ENCODE measurements around the gene HOXA2. TPM values are rescaled to one million over a fixed set of nuclear protein-coding genes. Genes with fewer than 3 reads are reported as not detected.

HOXA2 gene
- polyA plus RNA-seq, 1 donor (not counting 4 experiments of a cell fraction or from before 2014, with no cell fraction given) = 0.71 TPM

DNA sequence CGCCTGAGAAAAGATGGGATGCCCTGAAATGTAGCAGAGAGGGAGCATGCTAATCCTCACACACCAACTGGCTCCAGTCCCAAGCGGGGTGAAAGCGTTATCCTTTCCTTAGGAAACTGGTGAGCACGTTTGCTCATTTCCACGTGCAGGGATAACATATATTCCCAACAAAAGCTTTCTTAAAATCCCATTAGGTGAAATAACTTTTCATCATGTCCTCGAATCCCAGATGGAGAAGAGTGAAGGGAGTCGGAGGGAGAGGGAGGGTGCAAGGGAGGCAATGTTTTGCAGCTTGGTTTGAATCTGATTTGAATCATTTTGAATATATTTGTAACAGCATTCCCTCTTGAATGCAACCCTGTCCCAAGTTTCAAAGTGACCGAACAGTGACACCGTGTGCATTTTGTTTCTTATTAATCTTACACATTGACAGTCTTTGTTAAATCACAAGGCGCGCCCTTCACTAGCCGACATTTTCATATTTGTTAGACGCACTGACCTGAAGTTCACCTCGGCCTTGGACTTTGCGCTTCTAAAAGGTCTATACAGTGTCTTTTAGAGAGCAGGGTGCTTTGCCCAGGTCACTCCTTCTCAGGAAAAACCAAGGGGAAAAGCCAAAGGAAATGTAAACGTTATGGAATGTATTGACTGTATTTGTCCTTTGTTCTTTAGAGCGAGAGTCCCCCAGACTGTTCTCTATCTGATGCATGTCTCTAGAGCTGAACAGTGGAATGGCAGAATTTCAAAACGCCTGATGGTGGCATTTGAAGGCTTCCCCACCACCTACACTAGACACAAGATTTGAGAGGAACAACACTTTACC is 31.1 kb upstream of the HOXA2 start:
- Histone ChIP-seq H2AFZ (ENCODE audit: control insufficient read depth, low read length) (no peak overlapping the region), H3K4me2 (ENCODE audit: control insufficient read depth, extremely low read depth, insufficient read depth, low read depth, low read length) (peak overlapping the region; percentile 30), H3K27ac (ENCODE audit: control insufficient read depth, insufficient read depth, low read length) (peak overlapping the region; percentile 73), H3K27me3 (ENCODE audit: control insufficient read depth, extremely low read depth, insufficient read depth, low read length) (no peaks in the 10 kb centered on the region), H3K36me3 (ENCODE audit: control insufficient read depth in 2 of 2, extremely low read depth in 1 of 2, insufficient read depth in 2 of 2, low read length in 2 of 2) (peaks cover 0 to under 1% of the 10 kb centered on the region in 2 experiments), H3K4me1 (ENCODE audit: control insufficient read depth, extremely low read depth, insufficient read depth, low read length) (peaks cover 44% of the 10 kb centered on the region), H3K79me2 (ENCODE audit: control insufficient read depth, insufficient read depth, low read length) (peaks cover 13% of the 10 kb centered on the region), H4K20me1 (ENCODE audit: control insufficient read depth, extremely low read depth, insufficient read depth, low read length) (no peaks in the 10 kb centered on the region), H3K9me1 (ENCODE audit: control insufficient read depth, extremely low read depth, insufficient read depth, low read length) (no peaks in the 10 kb centered on the region), H3K9ac (ENCODE audit: control insufficient read depth, extremely low read depth, insufficient read depth, low read length) (peak overlapping the region; percentile 45), H3K4me3 (ENCODE audit: control insufficient read depth in 2 of 3, extremely low read depth in 1 of 3, insufficient read depth in 2 of 3, low read depth in 1 of 3, low read length in 3 of 3) (no peak overlapping the region), H3K9me3 (ENCODE audit: control insufficient read depth, low read depth, low read length) (no peaks in the 10 kb centered on the region)
- DNase-seq (ENCODE audit: low read depth, low spot score) = no peak
- TF ChIP-seq EZH2 (IDR thresholded peaks at IDR 0.05; ENCODE audit: low read length) = no peak
- TF ChIP-seq, protein P1, sequence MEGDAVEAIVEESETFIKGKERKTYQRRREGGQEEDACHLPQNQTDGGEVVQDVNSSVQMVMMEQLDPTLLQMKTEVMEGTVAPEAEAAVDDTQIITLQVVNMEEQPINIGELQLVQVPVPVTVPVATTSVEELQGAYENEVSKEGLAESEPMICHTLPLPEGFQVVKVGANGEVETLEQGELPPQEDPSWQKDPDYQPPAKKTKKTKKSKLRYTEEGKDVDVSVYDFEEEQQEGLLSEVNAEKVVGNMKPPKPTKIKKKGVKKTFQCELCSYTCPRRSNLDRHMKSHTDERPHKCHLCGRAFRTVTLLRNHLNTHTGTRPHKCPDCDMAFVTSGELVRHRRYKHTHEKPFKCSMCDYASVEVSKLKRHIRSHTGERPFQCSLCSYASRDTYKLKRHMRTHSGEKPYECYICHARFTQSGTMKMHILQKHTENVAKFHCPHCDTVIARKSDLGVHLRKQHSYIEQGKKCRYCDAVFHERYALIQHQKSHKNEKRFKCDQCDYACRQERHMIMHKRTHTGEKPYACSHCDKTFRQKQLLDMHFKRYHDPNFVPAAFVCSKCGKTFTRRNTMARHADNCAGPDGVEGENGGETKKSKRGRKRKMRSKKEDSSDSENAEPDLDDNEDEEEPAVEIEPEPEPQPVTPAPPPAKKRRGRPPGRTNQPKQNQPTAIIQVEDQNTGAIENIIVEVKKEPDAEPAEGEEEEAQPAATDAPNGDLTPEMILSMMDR (optimal IDR thresholded peaks at IDR 0.05 in 1 of 3, IDR thresholded peaks at IDR 0.05 in 1 of 3, conservative IDR thresholded peaks at IDR 0.05 in 1 of 3; ENCODE audit: extremely low read depth in 1 of 3, insufficient read depth in 2 of 3, low read length in 3 of 3) = no peak
- dilution Hi-C loops (cut with MboI; ENCODE audit: extremely low pct_ligation_motif_present, low sequenced_read_pairs) = no loop called here
- FAIRE-seq = no peak

DNA sequence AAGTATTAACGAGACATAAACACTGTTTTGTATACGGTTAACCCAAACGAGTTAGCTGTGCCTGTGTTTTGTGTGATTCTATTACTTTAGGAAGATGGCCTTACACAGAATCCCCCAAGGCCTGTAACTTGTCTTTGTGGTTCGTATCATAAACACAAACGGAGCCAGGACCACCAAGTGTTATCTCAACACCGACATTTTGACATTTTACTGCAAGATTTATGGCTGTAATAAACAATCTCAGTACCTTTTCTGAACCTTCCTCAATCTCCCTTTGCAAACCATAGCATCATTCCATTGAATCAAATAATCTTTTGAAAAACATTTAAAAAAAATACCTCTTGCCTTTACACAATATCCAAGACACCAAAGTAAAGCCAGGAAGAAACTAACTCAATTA is 30.5 kb upstream of the HOXA2 start:
- no peaks in the 10 kb centered on the region for H4K20me1 ChIP-seq (ENCODE audit: control insufficient read depth, extremely low read depth, insufficient read depth, low read length)
- no peak overlapping the region for H3K4me3 ChIP-seq (ENCODE audit: control insufficient read depth in 2 of 3, extremely low read depth in 1 of 3, insufficient read depth in 2 of 3, low read depth in 1 of 3, low read length in 3 of 3)
- H3K9ac ChIP-seq (ENCODE audit: control insufficient read depth, extremely low read depth, insufficient read depth, low read length) = no peak overlapping the region
- dilution Hi-C loops (cut with MboI; ENCODE audit: extremely low pct_ligation_motif_present, low sequenced_read_pairs) = no loop called here
- no peak overlapping the region for H3K27ac ChIP-seq (ENCODE audit: control insufficient read depth, insufficient read depth, low read length)
- H2AFZ ChIP-seq (ENCODE audit: control insufficient read depth, low read length) = no peak overlapping the region
- peaks cover 13% of the 10 kb centered on the region for H3K79me2 ChIP-seq (ENCODE audit: control insufficient read depth, insufficient read depth, low read length)
- no peaks in the 10 kb centered on the region for H3K36me3 ChIP-seq (ENCODE audit: control insufficient read depth in 2 of 2, extremely low read depth in 1 of 2, insufficient read depth in 2 of 2, low read length in 2 of 2)
- no peaks in the 10 kb centered on the region for H3K27me3 ChIP-seq (ENCODE audit: control insufficient read depth, extremely low read depth, insufficient read depth, low read length)
- H3K4me1 ChIP-seq (ENCODE audit: control insufficient read depth, extremely low read depth, insufficient read depth, low read length) = peaks cover 44% of the 10 kb centered on the region
- H3K4me2 ChIP-seq (ENCODE audit: control insufficient read depth, extremely low read depth, insufficient read depth, low read depth, low read length) = no peak overlapping the region
- no peaks in the 10 kb centered on the region for H3K9me3 ChIP-seq (ENCODE audit: control insufficient read depth, low read depth, low read length)
- FAIRE-seq = no peak
- no peaks in the 10 kb centered on the region for H3K9me1 ChIP-seq (ENCODE audit: control insufficient read depth, extremely low read depth, insufficient read depth, low read length)
- TF ChIP-seq, protein P1 (optimal IDR thresholded peaks at IDR 0.05 in 1 of 3, IDR thresholded peaks at IDR 0.05 in 1 of 3, conservative IDR thresholded peaks at IDR 0.05 in 1 of 3; ENCODE audit: extremely low read depth in 1 of 3, insufficient read depth in 2 of 3, low read length in 3 of 3) = no peak
- TF ChIP-seq EZH2 (IDR thresholded peaks at IDR 0.05; ENCODE audit: low read length) = no peak
- no peak for DNase-seq (ENCODE audit: low read depth, low spot score)

All from keratinocyte (primary cell).